Skin epidermis (tissue), 12 donors: ENCODE results near the gene FRMD5.
"Not testable (repeated sequence)": the region's sequence is repeated elsewhere in the genome, so short reads cannot be mapped to it uniquely, and the experiment has no call there.

Source experiments
- H3K27ac ChIP-seq, 21 experiments: fragments of 200-600 bp; sonication (generic) in 11 of 21; one replicate each; pipeline ENCODE4 v1.5.0; 2020; ENCODE audit warnings: mild to moderate bottlenecking in 3 of 21, inconsistent platforms in 2 of 21, moderate library complexity in 2 of 21
- H3K4me3 ChIP-seq, 7 experiments: fragments of 200-600 bp; sonication (generic) in 2 of 7; one replicate each; pipeline ENCODE4 v1.5.0; 2020; ENCODE audit warnings: inconsistent platforms in 2 of 7, mild to moderate bottlenecking in 2 of 7, moderate library complexity in 1 of 7

Gene FRMD5

GRCh38 chr15:44038755-44039191 lies 156.3 kb downstream of the FRMD5 start:
- H3K27ac ChIP-seq = no peak overlapping the region
- no peak overlapping the region for H3K4me3 ChIP-seq

DNA sequence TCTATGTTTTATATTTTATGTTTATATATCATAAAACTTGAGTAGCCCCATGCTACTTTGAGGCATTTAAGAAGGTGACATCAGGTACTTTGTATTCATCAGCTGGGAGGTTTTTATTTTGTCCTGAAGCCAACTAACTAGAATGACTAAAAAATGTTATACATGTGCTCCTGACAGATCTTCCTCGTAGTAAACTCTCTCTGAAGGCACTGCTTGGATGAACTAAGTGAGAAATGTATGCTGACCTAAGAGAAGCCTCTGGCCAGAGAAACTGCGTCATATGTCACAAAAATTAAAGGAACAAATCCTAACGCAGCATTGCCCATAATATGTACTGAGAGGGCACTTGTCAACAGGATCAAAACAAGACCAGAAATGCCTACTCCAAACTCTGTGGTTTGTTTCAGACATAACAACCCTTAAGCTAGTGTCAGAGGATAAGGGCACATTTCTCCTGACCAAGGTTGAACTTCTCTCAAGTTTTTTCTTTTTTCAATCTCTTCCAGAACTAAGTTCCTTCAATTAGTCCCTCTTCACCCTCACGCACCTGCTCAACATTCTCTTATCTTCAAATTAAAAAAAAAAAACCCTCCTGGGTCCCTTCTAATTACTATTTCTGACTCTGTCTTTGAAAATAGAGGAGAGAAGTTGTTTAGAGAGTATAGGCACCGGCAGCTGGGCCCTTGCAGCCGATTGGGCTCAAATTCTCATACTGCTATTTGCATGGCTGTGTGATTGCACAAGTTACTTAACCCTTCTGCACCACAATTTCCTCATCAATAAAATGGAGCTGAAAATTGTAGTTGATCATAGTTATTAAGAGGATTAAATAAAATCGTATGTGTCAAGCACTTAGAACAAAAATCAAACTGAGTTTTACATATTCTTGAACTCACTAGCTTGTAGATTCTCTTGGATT lies 159.0 kb downstream of the FRMD5 start:
- Histone ChIP-seq H3K4me3 (no peak overlapping the region), H3K27ac (no peak overlapping the region)

GRCh38 chr15:44034933-44035624 lies 160.0 kb downstream of the FRMD5 start:
- H3K27ac ChIP-seq = no peak overlapping the region

GRCh38 chr15:44034334-44034733 lies 160.7 kb downstream of the FRMD5 start:
- Histone ChIP-seq H3K4me3 (no peak overlapping the region), H3K27ac (no peak overlapping the region)

More at GRCh38 chr15:44034933-44035624, 160.0 kb downstream of the FRMD5 start:
- no peak overlapping the region for H3K4me3 ChIP-seq

DNA sequence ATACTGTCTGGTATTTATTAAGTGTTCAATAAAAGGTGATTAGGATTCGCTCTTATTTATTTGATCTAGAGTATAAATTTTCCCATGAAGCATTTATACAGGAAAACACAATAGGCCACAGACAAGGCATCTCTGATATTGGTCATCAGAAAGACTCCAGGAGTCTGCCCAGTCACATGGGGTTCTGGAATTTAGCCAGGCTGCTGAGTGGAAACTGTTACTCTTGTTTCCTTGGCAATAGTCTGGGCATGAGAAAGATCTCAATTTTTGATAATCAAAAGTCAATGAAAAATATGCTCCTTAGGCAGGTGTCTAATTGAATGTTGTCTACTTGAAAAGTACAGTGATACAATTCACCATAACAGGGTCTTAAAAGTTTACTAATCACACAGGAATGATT lies 161.2 kb downstream of the FRMD5 start:
- Histone ChIP-seq H3K4me3 (no peak overlapping the region), H3K27ac (no peak overlapping the region)

GRCh38 chr15:44032820-44033219 lies 162.3 kb downstream of the FRMD5 start:
- H3K4me3 ChIP-seq, H3K27ac ChIP-seq: not testable (repeated sequence)

DNA sequence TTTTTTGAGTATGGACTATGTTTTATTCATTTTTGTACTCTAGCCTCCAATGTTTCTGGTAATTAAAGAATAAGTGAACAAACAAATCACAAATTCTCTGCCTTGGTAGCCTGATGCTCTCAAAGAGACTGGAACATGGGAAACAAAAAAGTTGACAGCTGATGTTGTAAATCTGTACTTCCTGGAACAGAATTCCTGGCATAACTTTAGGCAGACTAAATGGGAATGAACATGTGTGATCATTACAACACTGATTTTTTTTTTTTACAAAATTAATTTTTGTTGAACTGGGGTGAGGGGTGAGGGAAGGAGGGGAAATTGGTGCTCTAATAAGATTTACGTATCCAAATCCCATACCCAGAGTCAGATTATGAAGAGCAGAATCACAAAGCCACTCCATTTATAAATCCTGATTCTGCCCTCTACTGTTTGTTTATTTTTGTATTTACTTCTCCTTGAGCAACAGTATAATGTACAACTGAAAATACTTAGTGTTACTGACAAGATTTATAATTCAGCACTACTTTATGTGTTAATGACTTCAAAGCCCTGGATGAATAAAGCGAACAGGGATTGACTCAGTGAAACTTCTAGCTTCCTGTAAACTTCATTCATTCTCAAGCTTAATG lies 165.0 kb downstream of the FRMD5 start:
- Histone ChIP-seq H3K4me3 (no peak overlapping the region), H3K27ac (no peak overlapping the region)

GRCh38 chr15:44029003-44029402 lies 166.1 kb downstream of the FRMD5 start:
- H3K4me3 ChIP-seq = no peak overlapping the region
- H3K27ac ChIP-seq = no peak overlapping the region

DNA sequence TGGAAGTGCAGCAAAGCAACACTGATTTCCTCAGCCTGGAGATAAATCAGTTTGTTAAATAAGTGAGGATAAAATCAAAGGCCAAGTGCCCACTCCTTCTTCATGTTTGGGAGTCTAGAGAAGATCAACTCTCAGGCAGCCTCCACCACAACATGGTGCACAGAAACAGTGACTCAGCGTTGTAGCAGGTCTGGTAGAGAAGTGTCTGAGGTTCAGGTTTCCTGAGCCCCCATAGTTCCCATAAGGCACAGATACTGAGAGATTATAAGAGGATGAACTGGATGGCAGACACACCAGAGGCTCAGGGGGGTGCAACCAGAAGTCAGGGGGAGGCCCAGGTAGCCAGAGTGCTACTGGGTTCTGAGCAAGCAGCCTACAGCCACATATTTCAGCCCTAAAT lies 166.7 kb downstream of the FRMD5 start:
- Histone ChIP-seq H3K27ac (no peak overlapping the region), H3K4me3 (no peak overlapping the region)

DNA sequence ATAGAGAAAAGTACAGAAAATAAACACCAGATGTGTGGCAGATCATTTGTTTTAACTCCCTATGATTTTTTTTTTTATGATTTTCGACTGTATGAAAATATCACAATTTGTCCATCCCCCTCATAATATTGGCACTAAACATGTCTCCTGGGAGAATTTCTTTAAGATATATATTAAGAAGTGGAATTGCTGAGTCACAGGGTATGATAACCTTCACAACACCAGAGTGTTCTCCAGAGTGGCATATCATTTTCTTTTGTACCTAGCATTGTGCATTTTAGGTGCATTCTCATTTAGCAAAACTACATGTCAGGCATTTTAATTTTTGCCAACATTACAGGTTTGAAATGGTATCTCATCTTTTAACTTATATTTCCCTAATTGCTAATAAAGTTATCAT lies 170.9 kb downstream of the FRMD5 start:
- Histone ChIP-seq H3K27ac (no peak overlapping the region), H3K4me3 (no peak overlapping the region)

DNA sequence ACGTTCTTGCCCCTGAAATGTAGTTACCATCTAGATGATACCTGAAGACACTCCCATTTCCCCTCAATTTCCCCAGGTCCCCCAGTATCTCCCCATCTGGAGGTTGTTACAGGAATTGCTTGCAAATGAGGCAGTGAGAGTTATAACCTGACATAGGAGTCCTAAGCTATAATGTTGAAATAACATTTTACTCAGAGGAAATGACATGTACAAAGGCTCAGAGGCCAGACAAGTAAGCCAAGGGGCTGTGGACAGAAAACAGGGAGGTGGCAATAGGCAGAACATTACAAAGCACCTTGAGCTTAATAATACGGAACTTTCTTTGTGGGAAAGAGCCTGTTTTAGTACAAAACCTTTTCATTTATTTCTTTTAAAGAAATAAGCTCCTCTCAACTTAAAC lies 171.9 kb downstream of the FRMD5 start:
- no peak overlapping the region for H3K4me3 ChIP-seq
- no peak overlapping the region for H3K27ac ChIP-seq

DNA sequence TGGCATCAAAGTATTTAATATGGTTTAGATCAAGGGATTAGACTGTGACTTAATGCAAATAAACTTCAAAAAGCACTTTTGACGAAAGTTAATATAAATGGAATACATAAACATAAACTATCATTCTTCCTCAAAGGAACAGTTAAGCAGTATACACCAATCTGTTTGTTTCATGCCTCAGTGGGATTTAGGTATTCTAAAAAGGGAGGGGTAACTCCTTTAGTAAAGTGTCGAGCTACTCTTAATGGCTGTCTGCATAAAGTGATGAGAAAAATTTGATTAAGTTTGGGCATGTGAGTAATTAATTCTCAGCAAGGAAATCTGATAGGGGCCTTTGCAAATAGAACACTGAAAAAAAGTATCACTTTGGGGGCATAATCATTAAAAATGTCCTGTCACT lies 176.9 kb downstream of the FRMD5 start:
- Histone ChIP-seq H3K4me3 (no peak overlapping the region), H3K27ac (no peak overlapping the region)

DNA sequence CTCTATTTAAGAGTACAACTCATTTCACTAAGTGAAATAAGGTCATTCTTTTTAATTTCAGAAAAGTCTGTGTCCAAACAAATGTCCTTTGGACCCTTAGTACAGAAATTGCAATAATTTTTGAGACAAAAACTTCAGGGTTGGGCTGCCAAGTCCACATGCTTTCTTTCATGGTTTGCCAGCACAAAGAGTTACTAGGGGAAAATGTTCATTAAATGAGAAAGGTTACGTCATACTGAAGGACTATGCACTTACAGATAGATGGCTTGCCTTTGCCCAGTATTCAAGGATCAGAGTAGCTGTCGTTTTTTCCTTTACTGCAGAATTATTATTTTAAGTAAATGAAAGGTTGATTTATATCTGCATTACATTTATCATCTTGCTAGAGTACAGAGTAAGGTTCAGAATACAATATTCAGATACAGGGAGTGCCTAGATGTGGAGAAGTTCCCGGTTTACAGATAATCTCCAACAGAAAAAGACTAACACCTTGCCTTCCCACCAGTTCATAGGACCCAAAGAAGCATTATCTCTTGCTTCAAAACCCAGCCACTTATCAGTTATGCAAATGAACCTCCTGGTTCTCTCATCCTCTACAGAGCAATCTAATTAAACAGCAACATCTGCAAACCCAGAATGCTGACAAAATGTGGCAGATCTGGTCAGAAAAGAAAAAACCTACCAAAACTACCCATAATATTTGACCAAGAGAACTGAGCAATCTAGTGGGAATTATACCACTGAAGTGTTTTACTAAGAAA lies 179.3 kb downstream of the FRMD5 start:
- H3K4me3 ChIP-seq = no peak overlapping the region
- H3K27ac ChIP-seq = no peak overlapping the region

DNA sequence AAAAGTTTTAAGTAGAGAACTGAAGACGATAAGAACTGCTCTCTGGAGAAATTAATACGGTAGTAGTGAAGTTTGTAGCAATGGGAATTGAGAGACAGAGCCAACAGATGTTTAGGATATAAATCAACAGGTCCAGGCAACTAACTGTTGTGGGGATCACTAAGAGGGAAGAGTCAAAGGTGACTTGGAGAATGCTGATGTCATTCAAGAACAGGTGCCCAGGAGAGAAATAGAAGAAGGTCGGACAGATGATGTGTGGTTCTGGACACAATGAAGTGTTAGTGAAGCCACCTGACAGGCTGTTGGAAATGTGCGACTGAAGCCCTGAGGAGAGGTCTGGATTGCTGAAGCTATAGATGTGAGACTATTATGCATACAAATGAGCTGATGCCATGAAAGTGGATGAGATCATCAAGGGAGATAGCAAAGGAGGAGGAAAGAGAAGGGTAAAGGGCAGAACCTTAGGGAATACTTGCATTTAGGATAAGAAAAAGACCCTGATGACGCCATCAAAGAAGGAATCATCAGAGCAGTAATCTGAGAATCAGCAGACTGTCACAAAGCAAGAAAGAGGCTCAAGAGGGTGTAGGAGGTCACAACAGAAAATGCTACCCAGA lies 183.7 kb downstream of the FRMD5 start:
- H3K27ac ChIP-seq = no peak overlapping the region
- no peak overlapping the region for H3K4me3 ChIP-seq

GRCh38 chr15:44010089-44010488 lies 185.0 kb downstream of the FRMD5 start:
- no peak overlapping the region for H3K4me3 ChIP-seq
- H3K27ac ChIP-seq = no peak overlapping the region

DNA sequence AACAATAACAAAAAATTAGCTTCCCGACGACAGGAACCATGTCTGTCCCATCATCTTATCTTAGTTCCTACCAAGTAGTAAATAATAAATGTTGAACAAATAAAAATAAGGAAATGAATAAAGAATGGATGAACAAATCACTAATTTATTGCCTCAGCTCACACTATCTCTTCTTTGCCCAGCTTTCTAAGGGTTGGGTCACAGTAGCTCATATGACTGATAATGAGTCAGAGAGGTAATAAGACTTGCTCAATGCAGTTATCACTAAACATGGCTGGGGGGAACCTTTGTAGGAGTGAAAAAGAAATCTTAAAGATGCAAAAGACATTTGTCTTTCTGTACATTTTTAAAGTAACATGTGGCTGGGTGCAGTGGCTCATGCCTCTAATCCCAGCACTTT lies 186.0 kb downstream of the FRMD5 start:
- Histone ChIP-seq H3K4me3 (no peak overlapping the region), H3K27ac (no peak overlapping the region)

DNA sequence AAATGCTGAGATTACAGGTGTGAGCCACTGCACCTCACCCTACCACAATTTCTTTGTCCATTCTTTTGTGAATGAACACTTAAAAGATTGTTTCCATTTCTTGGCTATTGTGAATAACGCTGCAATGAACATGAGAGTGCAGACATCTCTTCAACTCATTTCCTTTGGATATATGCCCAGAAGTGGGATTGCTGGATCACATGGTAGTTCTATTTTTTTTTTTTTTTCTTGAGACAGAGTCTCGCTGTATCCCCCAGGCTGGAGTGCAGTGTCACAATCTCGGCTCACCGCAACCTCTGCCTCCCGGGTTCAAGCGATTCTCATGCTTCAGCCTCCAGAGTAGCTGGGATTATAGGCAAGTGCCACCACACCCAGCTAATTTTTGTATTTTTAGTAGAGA lies 194.8 kb downstream of the FRMD5 start:
- H3K27ac ChIP-seq, H3K4me3 ChIP-seq: not testable (repeated sequence)

GRCh38 chr15:43998607-43999006 lies 196.5 kb downstream of the FRMD5 start:
- no peak overlapping the region for H3K4me3 ChIP-seq
- no peak overlapping the region for H3K27ac ChIP-seq

DNA sequence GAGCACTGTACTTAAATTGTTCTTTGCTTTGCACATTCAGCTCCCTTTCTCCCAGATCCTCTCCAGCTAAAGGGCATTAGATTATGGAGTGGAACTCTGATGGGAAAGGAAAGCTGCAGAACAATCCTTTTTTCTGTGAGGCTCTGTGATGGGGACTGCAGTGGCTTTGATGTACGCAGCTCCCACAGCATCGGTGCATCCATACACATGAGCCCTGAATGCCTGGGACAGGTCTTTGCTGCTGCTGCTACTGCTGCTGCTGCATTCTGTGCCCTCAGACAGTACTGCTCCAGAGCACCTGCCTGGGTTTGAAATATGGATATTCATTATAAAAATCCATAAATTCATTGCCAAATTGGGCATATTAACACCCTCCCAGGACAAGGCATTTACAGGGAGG lies 203.9 kb downstream of the FRMD5 start:
- no peak overlapping the region for H3K4me3 ChIP-seq
- no peak overlapping the region for H3K27ac ChIP-seq

DNA sequence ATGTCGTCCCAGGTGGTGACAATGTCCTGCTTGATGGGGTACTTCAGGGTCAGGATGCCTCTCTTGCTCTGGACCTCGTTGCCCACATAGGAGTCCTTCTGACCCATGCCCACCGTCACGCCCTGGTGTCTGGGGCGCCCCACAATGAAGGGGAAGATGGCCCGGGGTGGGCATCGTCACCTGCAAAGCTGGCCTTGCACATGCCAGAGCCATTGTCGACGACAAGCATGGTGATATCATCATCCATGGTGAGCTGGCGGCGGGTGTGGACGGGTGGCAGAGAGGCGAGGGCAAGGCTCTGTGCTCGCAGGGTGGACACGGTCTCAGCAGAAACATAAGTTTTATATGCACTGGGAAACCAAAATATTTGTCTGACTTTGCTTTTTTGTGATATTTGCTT lies 205.1 kb downstream of the FRMD5 start:
- H3K4me3 ChIP-seq = no peak overlapping the region
- H3K27ac ChIP-seq = no peak overlapping the region
